Measurements from ENCODE around the gene TCOF1. TPM values are rescaled to one million over a fixed set of nuclear protein-coding genes. Genes with fewer than 3 reads are reported as not detected.

TCOF1 gene
- total RNA-seq, 1 donor from 2014 or later: 33.2 TPM

- Histone ChIP-seq H3K27me3 (ENCODE audit: control insufficient read depth, insufficient read depth, low read length) (no peaks in the 10 kb centered on the region), H3K36me3 (ENCODE audit: control insufficient read depth, insufficient read depth, low read length) (peaks cover 11% of the 10 kb centered on the region), H3K4me3 (ENCODE audit: low read depth, low read length) (no peak overlapping the region)
- no peak for TF ChIP-seq CTCF (IDR thresholded peaks at IDR 0.05; ENCODE audit: insufficient read depth, low read length, poor library complexity, severe bottlenecking)
- DNase-seq (ENCODE audit: low read depth): peak; percentile 50
Observed at GRCh38 chr5:150377964-150378694, 20.6 kb downstream of the TCOF1 start.

- no peak for DNase-seq (ENCODE audit: low read depth)
- Histone ChIP-seq H3K4me3 (ENCODE audit: low read depth, low read length) (no peak overlapping the region), H3K36me3 (ENCODE audit: control insufficient read depth, insufficient read depth, low read length) (peaks cover 7% of the 10 kb centered on the region)
Observed at GRCh38 chr5:150384701-150385100, 27.2 kb downstream of the TCOF1 start.

GRCh38 chr5:150386024-150386855, 28.7 kb downstream of the TCOF1 start:
- Histone ChIP-seq H3K4me3 (ENCODE audit: low read depth, low read length) (no peak overlapping the region), H3K36me3 (ENCODE audit: control insufficient read depth, insufficient read depth, low read length) (peaks cover 11% of the 10 kb centered on the region), H3K27me3 (ENCODE audit: control insufficient read depth, insufficient read depth, low read length) (no peaks in the 10 kb centered on the region)
- DNase-seq (ENCODE audit: low read depth): no peak
- no peak for TF ChIP-seq CTCF (IDR thresholded peaks at IDR 0.05; ENCODE audit: insufficient read depth, low read length, poor library complexity, severe bottlenecking)

More at GRCh38 chr5:150384701-150385100, 27.2 kb downstream of the TCOF1 start:
- TF ChIP-seq CTCF (IDR thresholded peaks at IDR 0.05; ENCODE audit: insufficient read depth, low read length, poor library complexity, severe bottlenecking): no peak
- H3K27me3 ChIP-seq (ENCODE audit: control insufficient read depth, insufficient read depth, low read length): no peaks in the 10 kb centered on the region

GRCh38 chr5:150389531-150390266, 32.2 kb downstream of the TCOF1 start:
- peaks cover 8% of the 10 kb centered on the region for H3K36me3 ChIP-seq (ENCODE audit: control insufficient read depth, insufficient read depth, low read length)

More at GRCh38 chr5:150389531-150390266, 32.2 kb downstream of the TCOF1 start:
- Histone ChIP-seq H3K27me3 (ENCODE audit: control insufficient read depth, insufficient read depth, low read length) (no peaks in the 10 kb centered on the region), H3K4me3 (ENCODE audit: low read depth, low read length) (no peak overlapping the region)
- no peak for TF ChIP-seq CTCF (IDR thresholded peaks at IDR 0.05; ENCODE audit: insufficient read depth, low read length, poor library complexity, severe bottlenecking)
- DNase-seq (ENCODE audit: low read depth): no peak

All from kidney epithelial cell (primary cell).